ENCODE measurements around the gene UNKL. TPM values are rescaled to one million over a fixed set of nuclear protein-coding genes. Genes with fewer than 3 reads are reported as not detected.

UNKL gene
- total RNA-seq, 1 experiment from 2014 or later, result 32.0 TPM

DNA sequence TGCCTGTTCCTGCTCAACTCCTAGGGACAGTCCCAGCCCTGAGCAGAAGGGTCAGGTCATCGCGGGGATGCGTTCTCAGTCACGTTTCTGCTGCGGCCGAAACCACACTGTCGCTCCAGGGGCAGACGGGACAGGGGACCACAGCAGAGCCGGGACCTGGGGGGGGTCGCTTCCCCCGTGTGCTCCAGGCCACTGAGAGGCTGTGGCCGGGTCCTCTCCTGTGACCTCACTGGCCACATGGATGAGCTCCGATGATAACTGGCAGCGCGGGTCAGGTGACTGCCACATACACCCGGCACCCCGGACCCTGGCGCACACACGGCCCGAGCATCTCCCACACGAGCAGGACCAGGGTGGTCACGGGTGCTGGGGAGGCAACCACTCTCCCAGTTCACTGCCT lies 50.0 kb downstream of the UNKL start:
- Histone ChIP-seq H3K4me1 (ENCODE audit: insufficient read depth, low read length) (no peaks in the 10 kb centered on the region), H3K23ac (ENCODE audit: insufficient read length, low read depth, low read length) (no peak overlapping the region), H3K79me1 (ENCODE audit: insufficient read depth, low read depth, low read length, poor library complexity, severe bottlenecking) (no peaks in the 10 kb centered on the region), H3K9me3 (ENCODE audit: control insufficient read depth, low read depth, low read length) (no peaks in the 10 kb centered on the region), H3K18ac (ENCODE audit: insufficient read length, low read depth, low read length) (no peak overlapping the region), H3K79me2 (ENCODE audit: insufficient read depth, low read length) (0 out of 2 replicates have a peak, but pooled peaks cover 2% of the 10 kb centered on the region), H3K27ac (ENCODE audit: insufficient read length, low read depth, low read length) (no peak overlapping the region), H4K91ac (ENCODE audit: insufficient read length, low read depth, low read length) (no peak overlapping the region), H2BK20ac (ENCODE audit: low read depth, low read length, poor library complexity, severe bottlenecking) (no peak overlapping the region), H3K23me2 (ENCODE audit: insufficient read length, low read depth, low read length, poor library complexity, severe bottlenecking) (no peaks in the 10 kb centered on the region), H3K56ac (ENCODE audit: insufficient read length, low read depth, low read length) (no peak overlapping the region), H2BK120ac (ENCODE audit: low read depth, low read length, poor library complexity, severe bottlenecking) (no peak overlapping the region), H4K5ac (ENCODE audit: insufficient read length, low read depth, low read length) (no peak overlapping the region), H2BK12ac (ENCODE audit: insufficient read length, low read depth, low read length) (no peak overlapping the region), H2AK5ac (ENCODE audit: insufficient read length, low read length) (no peak overlapping the region), H3K9ac (ENCODE audit: extremely low read depth, insufficient read length, low read length) (no peak overlapping the region), H2AFZ (ENCODE audit: low read length) (no peak overlapping the region), H3K4me2 (ENCODE audit: insufficient read depth, insufficient read length, low read length) (no peak overlapping the region), H3K14ac (ENCODE audit: insufficient read depth, low read length) (no peak overlapping the region; the same call in 1 of the 2 replicates), H2BK15ac (ENCODE audit: low read depth, low read length) (no peak overlapping the region), H2BK5ac (ENCODE audit: insufficient read length, low read length) (no peak overlapping the region), H4K20me1 (ENCODE audit: control insufficient read depth, insufficient read depth, insufficient read length) (no peaks in the 10 kb centered on the region), H3K4ac (ENCODE audit: low read depth, low read length) (no peak overlapping the region), H4K8ac (replicated peaks; ENCODE audit: insufficient read length, low read depth, low read length) (no peak overlapping the region), H3T11ph (ENCODE audit: low read length) (no peak overlapping the region), H3K27me3 (ENCODE audit: insufficient read depth, low read length) (no peaks in the 10 kb centered on the region)
- no peak overlapping the region for H3K4me3 Mint-ChIP-seq
- WGBS (ENCODE audit: extremely low coverage, insufficient read length, low lambda C conversion rate), result no CpG with 5 or more reads among the region's 22 CpGs
- no peak for DNase-seq
- no peaks in the 10 kb centered on the region for H3K4me1 Mint-ChIP-seq
- TF ChIP-seq, protein P1, sequence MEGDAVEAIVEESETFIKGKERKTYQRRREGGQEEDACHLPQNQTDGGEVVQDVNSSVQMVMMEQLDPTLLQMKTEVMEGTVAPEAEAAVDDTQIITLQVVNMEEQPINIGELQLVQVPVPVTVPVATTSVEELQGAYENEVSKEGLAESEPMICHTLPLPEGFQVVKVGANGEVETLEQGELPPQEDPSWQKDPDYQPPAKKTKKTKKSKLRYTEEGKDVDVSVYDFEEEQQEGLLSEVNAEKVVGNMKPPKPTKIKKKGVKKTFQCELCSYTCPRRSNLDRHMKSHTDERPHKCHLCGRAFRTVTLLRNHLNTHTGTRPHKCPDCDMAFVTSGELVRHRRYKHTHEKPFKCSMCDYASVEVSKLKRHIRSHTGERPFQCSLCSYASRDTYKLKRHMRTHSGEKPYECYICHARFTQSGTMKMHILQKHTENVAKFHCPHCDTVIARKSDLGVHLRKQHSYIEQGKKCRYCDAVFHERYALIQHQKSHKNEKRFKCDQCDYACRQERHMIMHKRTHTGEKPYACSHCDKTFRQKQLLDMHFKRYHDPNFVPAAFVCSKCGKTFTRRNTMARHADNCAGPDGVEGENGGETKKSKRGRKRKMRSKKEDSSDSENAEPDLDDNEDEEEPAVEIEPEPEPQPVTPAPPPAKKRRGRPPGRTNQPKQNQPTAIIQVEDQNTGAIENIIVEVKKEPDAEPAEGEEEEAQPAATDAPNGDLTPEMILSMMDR (conservative IDR thresholded peaks at IDR 0.05), result no peak
- no peaks in the 10 kb centered on the region for H3K9me3 Mint-ChIP-seq
- no peak overlapping the region; a peak in 1 of 7 replicates for H3K27ac Mint-ChIP-seq
- no peaks in the 10 kb centered on the region for H3K27me3 Mint-ChIP-seq (ENCODE audit: low read depth)
- H3K36me3 Mint-ChIP-seq (ENCODE audit: insufficient read depth in 1 of 3, low read depth in 3 of 3), result peaks cover 18 to 47% (median 34%) of the 10 kb centered on the region in 3 experiments; a peak in 6 of 7 replicates
